PC-9 (cell line): ENCODE data around the gene EXOC3L2.

Experiments used
- EZH2 ChIP-seq: fragments of 200-600 bp; sonication (generic); IDR thresholded peaks from 2 replicates; pipeline ENCODE4 v1.8.0; 2017; ENCODE audit warnings: antibody characterized with exemption, low read depth
- TF ChIP-seq, protein P1 (sequence below): fragments of 200-600 bp; sonication (generic); conservative IDR thresholded peaks from 2 replicates; pipeline ENCODE4 v1.6.1; 2017; ENCODE audit warnings: mixed run types, antibody characterized with exemption, mild to moderate bottlenecking, moderate library complexity

GRCh38 chr19:45213031-45213430, 32.2 kb downstream of the EXOC3L2 start:
- TF ChIP-seq, protein P1, sequence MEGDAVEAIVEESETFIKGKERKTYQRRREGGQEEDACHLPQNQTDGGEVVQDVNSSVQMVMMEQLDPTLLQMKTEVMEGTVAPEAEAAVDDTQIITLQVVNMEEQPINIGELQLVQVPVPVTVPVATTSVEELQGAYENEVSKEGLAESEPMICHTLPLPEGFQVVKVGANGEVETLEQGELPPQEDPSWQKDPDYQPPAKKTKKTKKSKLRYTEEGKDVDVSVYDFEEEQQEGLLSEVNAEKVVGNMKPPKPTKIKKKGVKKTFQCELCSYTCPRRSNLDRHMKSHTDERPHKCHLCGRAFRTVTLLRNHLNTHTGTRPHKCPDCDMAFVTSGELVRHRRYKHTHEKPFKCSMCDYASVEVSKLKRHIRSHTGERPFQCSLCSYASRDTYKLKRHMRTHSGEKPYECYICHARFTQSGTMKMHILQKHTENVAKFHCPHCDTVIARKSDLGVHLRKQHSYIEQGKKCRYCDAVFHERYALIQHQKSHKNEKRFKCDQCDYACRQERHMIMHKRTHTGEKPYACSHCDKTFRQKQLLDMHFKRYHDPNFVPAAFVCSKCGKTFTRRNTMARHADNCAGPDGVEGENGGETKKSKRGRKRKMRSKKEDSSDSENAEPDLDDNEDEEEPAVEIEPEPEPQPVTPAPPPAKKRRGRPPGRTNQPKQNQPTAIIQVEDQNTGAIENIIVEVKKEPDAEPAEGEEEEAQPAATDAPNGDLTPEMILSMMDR, result no peak
- no peak for TF ChIP-seq EZH2
